Lung (tissue), 12 donors: Measurements from ENCODE around the gene TOM1L2. TPM values are rescaled to one million over a fixed set of nuclear protein-coding genes. Genes with fewer than 3 reads are reported as not detected.
A peak's percentile ranks its signal among the peaks of the same experiment; 100 is the strongest.

Experiments
- ATAC-seq: fragments of 200-7000 bp; cut with Tn5 transposase; one replicate; pipeline ENCODE4 v1.9.1; 2020; ENCODE audit warnings: moderate number of reproducible peaks; ENCODE audit not compliant: insufficient read depth, low FRiP score
- DNase-seq, 3 donors: peaks; one replicate each; pipeline ENCODE4 v3.0.0-alpha.2; 2013 to 2017
- H3K27ac ChIP-seq, 2 donors: one replicate each; pipeline ENCODE4 v1.5.1; 2013; ENCODE audit warnings: mild to moderate bottlenecking in 2 of 2, moderate library complexity in 2 of 2, control low read depth in 1 of 2, inconsistent platforms in 1 of 2, low read depth in 1 of 2, low read length in 1 of 2
- H3K27me3 ChIP-seq, 3 donors: one replicate each; pipeline ENCODE4 v1.5.1; 2013; ENCODE audit warnings: low read length in 2 of 3; ENCODE audit not compliant: control insufficient read depth in 3 of 3, insufficient read depth in 3 of 3
- H3K36me3 ChIP-seq, 4 donors: one replicate each; pipeline ENCODE4 v1.5.1; 2013; ENCODE audit warnings: low read length in 4 of 4, mild to moderate bottlenecking in 1 of 4, moderate library complexity in 1 of 4; ENCODE audit not compliant: control insufficient read depth in 4 of 4, insufficient read depth in 4 of 4
- H3K4me1 ChIP-seq, 5 donors: one replicate each; pipeline ENCODE4 v1.5.1; 2013; ENCODE audit warnings: low read length in 5 of 5, mild to moderate bottlenecking in 2 of 5, moderate library complexity in 1 of 5; ENCODE audit not compliant: control insufficient read depth in 5 of 5, insufficient read depth in 5 of 5
- H3K4me3 ChIP-seq: one replicate; pipeline ENCODE4 v1.5.1; 2013; ENCODE audit warnings: mild to moderate bottlenecking, control low read depth, moderate library complexity
- H3K9ac ChIP-seq, 2 donors: one replicate each; pipeline ENCODE4 v1.5.1; 2013; ENCODE audit warnings: low read length in 2 of 2, control low read depth in 1 of 2; ENCODE audit not compliant: insufficient read depth in 1 of 2
- H3K9me3 ChIP-seq, 4 donors: one replicate each; pipeline ENCODE4 v1.5.1; 2013; ENCODE audit warnings: low read length in 3 of 4, mild to moderate bottlenecking in 1 of 4, moderate library complexity in 1 of 4; ENCODE audit not compliant: control insufficient read depth in 4 of 4, insufficient read depth in 3 of 4
- CTCF ChIP-seq: IDR thresholded peaks from 2 replicates; pipeline ENCODE4 v1.5.1; 2012; ENCODE audit warnings: mild to moderate bottlenecking; ENCODE audit errors: control extremely low read depth, extremely low read depth
- WGBS, 2 donors: extraction: QIAGEN DNeasy Blood & Tissue Kit; methylation state at CpG; one replicate each; pipeline ENCODE4 v1.1.7; 2013; 5-methylcytosine and 5-hydroxymethylcytosine counted together
- polyA plus RNA-seq, 2 donors: library from polyadenylated mRNA; stranded (reverse); fragments of 200-250 nt; gene quantifications; one replicate each; pipeline ENCODE4 v1.2.1, GENCODE V29; 2013
- total RNA-seq, 2 donors: library from RNA; depleted of rRNA in 1 of 2; stranded (reverse); fragments of >200 nt in 1 of 2; gene quantifications; one replicate each; pipeline ENCODE4 v1.2.1, GENCODE V29; 2014 to 2021
- donor health status: control.
- donor health status: control.
- donor health status: Bipolar disorder and iron deficiency.
- donor health status: healthy.
- donor health status: DM: yes; HTN: yes; CAD: no.

The TOM1L2 gene
- total and polyA plus RNA-seq, 4 donors, result 21.5 to 56.5 (median 35.8) TPM

- no peaks in the 10 kb centered on the region for H3K9me3 ChIP-seq
- no peaks in the 10 kb centered on the region for H3K27me3 ChIP-seq
- DNase-seq, result no peak
- no peak overlapping the region for H3K9ac ChIP-seq
- peaks cover 0 to 21% (median 13%) of the 10 kb centered on the region in 5 donors for H3K4me1 ChIP-seq
- H3K27ac ChIP-seq, result peak overlapping the region in 1 of 2 donors; percentile 64
- H3K36me3 ChIP-seq, result peaks cover 0 to 6% (median under 1%) of the 10 kb centered on the region in 4 donors
- TF ChIP-seq CTCF, result no peak
- ATAC-seq, result no peak
- whole genome bisulfite sequencing, 2 donors, result 82 to 85% methylated on average over 3 of the region's 3 CpGs
- H3K4me3 ChIP-seq, result no peak overlapping the region
Observed at GRCh38 chr17:17855976-17856375, 116.2 kb downstream of the TOM1L2 start.

- ATAC-seq (no peak), DNase-seq (no peak)
- H3K9ac ChIP-seq, result no peak overlapping the region
- peak overlapping the region in 1 of 2 donors; percentile 23 for H3K27ac ChIP-seq
- no peaks in the 10 kb centered on the region for H3K27me3 ChIP-seq
- no peaks in the 10 kb centered on the region for H3K9me3 ChIP-seq
- no peak for TF ChIP-seq CTCF
- H3K4me3 ChIP-seq, result no peak overlapping the region
- peaks cover 0 to 29% (median 21%) of the 10 kb centered on the region in 5 donors for H3K4me1 ChIP-seq
- peaks cover 0 to 6% (median 3%) of the 10 kb centered on the region in 4 donors for H3K36me3 ChIP-seq
- 91% methylated on average over 8 of the region's 8 CpGs for WGBS, 2 donors
Observed at GRCh38 chr17:17853811-17854447, 118.3 kb downstream of the TOM1L2 start.

- 90% methylated on average over 3 of the region's 3 CpGs for WGBS, 2 donors
- no peak for TF ChIP-seq CTCF
- no peaks in the 10 kb centered on the region for H3K9me3 ChIP-seq
- DNase-seq, result no peak
- H3K9ac ChIP-seq, result no peak overlapping the region
- no peak for ATAC-seq
- peaks cover 0 to 6% (median 3%) of the 10 kb centered on the region in 4 donors for H3K36me3 ChIP-seq
- H3K27ac ChIP-seq, result peak overlapping the region in 1 of 2 donors; percentile 7
- H3K4me1 ChIP-seq, result peaks cover 0 to 33% (median 21%) of the 10 kb centered on the region in 5 donors
- no peaks in the 10 kb centered on the region for H3K27me3 ChIP-seq
- no peak overlapping the region for H3K4me3 ChIP-seq
Observed at GRCh38 chr17:17852930-17853329, 119.3 kb downstream of the TOM1L2 start.
